Measurements from ENCODE around the gene FAM186B.

FAM186B gene

DNA sequence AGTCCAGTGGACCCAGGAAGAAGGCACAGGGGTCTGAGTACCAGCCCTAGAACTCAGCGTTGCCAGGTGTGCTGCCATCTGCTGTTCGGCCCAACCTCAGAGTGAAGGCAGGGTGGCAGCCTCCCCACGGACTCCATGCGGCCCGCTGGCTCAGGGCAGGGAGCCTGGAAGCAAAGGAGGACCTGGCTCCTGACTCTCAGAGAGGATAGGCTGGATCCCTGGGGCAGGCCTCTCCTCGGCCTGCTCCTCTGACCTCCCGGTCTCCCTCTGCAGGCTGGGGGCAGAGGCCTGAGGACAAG, 47.6 kb downstream of the FAM186B start:
- TF ChIP-seq, protein P1, sequence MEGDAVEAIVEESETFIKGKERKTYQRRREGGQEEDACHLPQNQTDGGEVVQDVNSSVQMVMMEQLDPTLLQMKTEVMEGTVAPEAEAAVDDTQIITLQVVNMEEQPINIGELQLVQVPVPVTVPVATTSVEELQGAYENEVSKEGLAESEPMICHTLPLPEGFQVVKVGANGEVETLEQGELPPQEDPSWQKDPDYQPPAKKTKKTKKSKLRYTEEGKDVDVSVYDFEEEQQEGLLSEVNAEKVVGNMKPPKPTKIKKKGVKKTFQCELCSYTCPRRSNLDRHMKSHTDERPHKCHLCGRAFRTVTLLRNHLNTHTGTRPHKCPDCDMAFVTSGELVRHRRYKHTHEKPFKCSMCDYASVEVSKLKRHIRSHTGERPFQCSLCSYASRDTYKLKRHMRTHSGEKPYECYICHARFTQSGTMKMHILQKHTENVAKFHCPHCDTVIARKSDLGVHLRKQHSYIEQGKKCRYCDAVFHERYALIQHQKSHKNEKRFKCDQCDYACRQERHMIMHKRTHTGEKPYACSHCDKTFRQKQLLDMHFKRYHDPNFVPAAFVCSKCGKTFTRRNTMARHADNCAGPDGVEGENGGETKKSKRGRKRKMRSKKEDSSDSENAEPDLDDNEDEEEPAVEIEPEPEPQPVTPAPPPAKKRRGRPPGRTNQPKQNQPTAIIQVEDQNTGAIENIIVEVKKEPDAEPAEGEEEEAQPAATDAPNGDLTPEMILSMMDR (IDR thresholded peaks at IDR 0.05; ENCODE audit: extremely low read depth, insufficient read depth, missing control alignments) = peak; percentile 9
- no peak for DNase-seq (ENCODE audit: low spot score)
- in situ Hi-C loops (cut with MboI; ENCODE audit: low pct_unique_long_range_greater_than_20kb, low sequenced_read_pairs, unreplicated experiment) = no loop called here

DNA sequence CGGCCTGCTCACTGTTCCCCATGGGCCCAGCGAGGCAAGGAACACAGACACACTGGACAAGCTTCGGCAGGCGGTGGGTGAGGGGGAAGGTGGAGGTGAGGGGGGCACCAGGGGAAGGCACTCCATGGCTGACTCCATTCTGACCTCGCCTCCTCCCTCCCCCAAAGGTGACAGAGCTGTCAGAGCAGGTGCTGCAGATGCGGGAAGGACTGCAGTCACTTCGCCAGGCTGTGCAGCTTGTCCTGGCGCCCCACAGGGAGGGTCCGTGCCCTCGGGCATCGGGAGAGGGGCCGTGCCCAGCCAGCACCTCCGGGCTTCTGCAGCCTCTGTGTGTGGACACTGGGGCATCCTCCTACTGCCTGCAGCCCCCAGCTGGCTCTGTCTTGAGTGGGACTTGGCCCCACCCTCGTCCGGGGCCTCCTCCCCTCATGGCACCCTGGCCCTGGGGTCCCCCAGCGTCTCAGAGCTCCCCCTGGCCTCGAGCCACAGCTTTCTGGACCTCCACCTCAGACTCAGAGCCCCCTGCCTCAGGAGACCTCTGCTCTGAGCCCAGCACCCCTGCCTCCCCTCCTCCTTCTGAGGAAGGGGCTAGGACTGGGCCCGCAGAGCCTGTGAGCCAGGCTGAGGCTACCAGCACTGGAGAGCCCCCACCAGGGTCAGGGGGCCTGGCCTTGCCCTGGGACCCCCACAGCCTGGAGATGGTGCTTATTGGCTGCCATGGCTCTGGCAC, 48.1 kb downstream of the FAM186B start:
- DNase-seq (ENCODE audit: low spot score) = no peak
- TF ChIP-seq, protein P1 (IDR thresholded peaks at IDR 0.05; ENCODE audit: extremely low read depth, insufficient read depth, missing control alignments) = no peak
- in situ Hi-C loops (cut with MboI; ENCODE audit: low pct_unique_long_range_greater_than_20kb, low sequenced_read_pairs, unreplicated experiment) = no loop called here

DNA sequence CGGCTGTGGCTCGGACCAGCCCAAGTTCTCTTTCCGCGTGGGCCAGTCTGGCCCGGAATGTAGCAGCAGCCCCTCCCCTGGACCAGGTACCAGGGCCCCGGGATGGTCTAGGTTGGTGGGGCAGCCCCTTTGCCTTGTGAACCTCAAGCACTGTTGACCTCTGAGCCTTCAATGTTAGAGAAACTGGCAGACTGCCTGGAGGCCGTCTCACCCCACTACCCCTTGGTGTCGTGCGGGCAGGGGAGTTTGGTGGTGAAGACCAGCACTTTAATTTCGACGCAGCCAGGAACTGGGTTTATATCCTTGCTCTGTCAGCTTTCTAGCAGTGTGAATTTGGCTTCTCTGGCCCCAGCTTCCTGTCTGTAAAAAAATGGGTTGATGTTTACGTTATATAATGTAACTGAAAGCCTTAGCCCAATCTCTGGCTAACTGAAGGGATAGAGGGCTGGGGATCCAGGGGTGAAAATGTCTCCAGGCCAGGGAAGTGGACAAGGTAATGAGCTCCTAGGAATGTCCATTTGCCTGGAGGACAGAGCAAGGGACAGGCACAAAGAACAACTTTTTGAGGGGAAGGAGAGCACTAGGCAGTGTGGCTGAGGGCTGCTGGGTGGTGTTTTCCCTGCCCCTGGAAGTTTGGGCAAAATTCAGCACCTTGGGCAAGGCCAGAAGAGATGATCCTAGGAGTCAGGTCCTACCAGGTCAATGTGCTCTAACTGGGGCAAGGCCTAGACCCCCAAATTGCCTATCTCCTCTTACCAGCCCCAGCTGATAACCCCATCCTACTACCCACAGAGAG, 48.9 kb downstream of the FAM186B start:
- in situ Hi-C loops (cut with MboI; ENCODE audit: low pct_unique_long_range_greater_than_20kb, low sequenced_read_pairs, unreplicated experiment) = no loop called here
- TF ChIP-seq, protein P1 (IDR thresholded peaks at IDR 0.05; ENCODE audit: extremely low read depth, insufficient read depth, missing control alignments) = no peak
- no peak for DNase-seq (ENCODE audit: low spot score)

DNA sequence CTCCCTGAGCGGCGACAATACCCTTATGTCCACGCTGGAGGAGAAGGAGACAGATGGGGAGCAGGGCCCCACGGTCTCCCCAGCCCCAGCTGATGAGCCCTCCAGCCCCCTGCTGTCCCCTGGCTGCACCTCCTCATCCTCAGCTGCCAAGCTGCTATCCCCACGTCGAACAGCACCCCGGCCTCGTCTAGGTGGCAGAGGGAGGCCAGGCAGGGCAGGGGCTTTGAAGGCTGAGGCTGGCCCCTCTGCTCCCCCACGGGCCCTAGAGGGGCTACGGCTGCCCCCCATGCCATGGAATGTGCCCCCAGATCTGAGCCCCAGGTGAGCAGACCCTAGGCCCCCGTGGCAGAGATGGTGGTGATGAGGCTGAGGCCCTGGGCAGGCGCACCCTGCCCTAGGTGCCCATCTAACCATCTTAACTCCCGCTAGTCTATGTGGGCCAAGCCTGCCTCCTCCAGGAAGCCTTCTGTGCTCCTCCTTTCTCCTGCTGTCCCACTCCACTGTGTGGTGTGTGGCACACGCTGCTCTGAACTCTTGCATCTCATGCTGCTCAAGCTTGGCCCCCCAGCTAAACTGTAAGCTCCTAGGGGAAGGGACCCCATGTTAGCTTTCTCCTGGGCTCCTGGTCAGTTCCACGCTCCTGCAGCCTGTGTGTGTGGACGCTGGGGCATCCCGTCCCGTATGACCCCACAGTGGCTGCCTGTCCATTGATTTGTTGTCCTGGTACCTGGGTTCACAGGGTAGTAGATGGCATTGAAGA, 49.6 kb downstream of the FAM186B start:
- in situ Hi-C loops (cut with MboI; ENCODE audit: low pct_unique_long_range_greater_than_20kb, low sequenced_read_pairs, unreplicated experiment) = no loop called here
- TF ChIP-seq, protein P1 (IDR thresholded peaks at IDR 0.05; ENCODE audit: extremely low read depth, insufficient read depth, missing control alignments) = no peak
- no peak for DNase-seq (ENCODE audit: low spot score)

DNA sequence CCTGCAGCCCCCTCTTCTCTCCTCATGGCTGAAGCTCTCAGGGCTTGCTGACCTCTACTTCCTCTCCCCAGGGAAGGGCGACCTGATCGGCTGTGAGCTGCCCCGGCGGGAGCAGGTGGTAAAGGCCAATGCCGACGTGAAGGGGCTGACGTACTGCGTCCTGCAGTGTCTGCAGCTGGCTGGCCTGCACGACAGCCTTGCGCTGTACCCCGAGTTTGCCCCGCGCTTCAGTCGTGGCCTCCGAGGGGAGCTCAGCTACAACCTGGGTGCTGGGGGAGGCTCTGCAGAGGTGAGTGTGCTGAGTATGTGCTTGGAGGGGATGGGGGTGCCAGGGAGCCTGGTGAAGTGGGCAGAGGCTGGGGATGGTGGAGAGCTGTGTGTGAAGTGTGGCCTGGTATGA, 51.2 kb downstream of the FAM186B start:
- no peak for DNase-seq (ENCODE audit: low spot score)
- in situ Hi-C loops (cut with MboI; ENCODE audit: low pct_unique_long_range_greater_than_20kb, low sequenced_read_pairs, unreplicated experiment) = no loop called here
- TF ChIP-seq, protein P1 (IDR thresholded peaks at IDR 0.05; ENCODE audit: extremely low read depth, insufficient read depth, missing control alignments) = no peak

DNA sequence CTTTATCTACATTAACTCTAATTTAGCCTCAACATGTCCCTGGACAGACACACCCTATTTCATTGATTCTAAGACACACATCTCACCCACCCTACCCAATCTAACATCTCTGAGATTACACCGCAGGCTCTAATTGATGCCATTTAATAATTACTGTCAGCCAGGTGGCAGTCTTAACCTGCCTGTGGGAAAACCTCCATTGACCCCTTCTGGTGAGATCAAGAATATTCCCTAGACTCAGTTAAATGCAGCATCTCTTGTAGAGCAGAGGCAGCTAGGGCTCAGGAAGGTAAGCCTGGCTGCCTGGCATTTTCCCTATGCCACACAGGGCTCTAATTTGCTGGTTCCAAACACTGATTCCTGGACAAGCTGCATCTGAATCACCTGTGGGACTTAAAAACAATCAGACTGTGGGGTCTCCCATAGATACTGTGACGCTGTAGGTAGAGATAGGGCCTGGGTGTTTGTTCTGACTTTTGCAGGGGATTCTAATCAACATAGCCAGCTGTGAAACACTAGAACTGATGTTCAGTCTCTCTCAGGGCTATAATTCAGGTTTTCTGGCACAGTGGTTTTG, 51.8 kb downstream of the FAM186B start:
- peak; percentile 74 for DNase-seq (ENCODE audit: low spot score)
- in situ Hi-C loops (cut with MboI; ENCODE audit: low pct_unique_long_range_greater_than_20kb, low sequenced_read_pairs, unreplicated experiment) = no loop called here
- TF ChIP-seq, protein P1 (IDR thresholded peaks at IDR 0.05; ENCODE audit: extremely low read depth, insufficient read depth, missing control alignments) = peak; percentile 59

Data from GM13977 (cell line).